ENCODE data around the gene KHSRP. TPM values are rescaled to one million over a fixed set of nuclear protein-coding genes. Genes with fewer than 3 reads are reported as not detected.

Gene KHSRP
- total RNA-seq, 1 donor from 2014 or later, result 136 TPM

DNA sequence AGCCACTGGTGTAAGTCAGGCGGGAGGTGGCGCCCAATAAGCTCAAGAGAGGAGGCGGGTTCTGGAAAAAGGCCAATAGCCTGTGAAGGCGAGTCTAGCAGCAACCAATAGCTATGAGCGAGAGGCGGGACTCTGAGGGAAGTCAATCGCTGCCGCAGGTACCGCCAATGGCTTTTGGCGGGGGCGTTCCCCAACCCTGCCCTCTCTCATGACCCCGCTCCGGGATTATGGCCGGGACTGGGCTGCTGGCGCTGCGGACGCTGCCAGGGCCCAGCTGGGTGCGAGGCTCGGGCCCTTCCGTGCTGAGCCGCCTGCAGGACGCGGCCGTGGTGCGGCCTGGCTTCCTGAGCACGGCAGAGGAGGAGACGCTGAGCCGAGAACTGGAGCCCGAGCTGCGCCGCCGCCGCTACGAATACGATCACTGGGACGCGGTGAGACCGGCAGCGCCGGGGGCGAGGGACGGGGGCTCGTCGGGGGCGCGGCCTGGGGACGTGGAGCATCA lies 52.0 kb downstream of the KHSRP start, which contains the start of gene ALKBH7:
TSS of gene ALKBH7 (plus strand) at position 201 of the 502 bp plus-strand sequence. CDS start at position 228, 27 bp downstream.
- Histone ChIP-seq H2AFZ (replicated peaks) (peak within 1 kb of the TSS; percentile 74), H3K4me3 (peak within 1 kb of the TSS; percentile 86), H3K4me1 (peaks cover 4% of the 10 kb centered on the region), H3K4me2 (peak within 1 kb of the TSS; percentile 68), H3K27me3 (no peaks in the 10 kb centered on the region), H3K9ac (peak within 1 kb of the TSS; percentile 62), H3K79me2 (ENCODE audit: low read depth) (peaks cover 10% of the 10 kb centered on the region), H3K9me3 (ENCODE audit: low read depth) (no peaks in the 10 kb centered on the region), H3F3A (ENCODE audit: low read depth) (peaks cover 24% of the 10 kb centered on the region), H3K36me3 (no peaks in the 10 kb centered on the region), H4K20me1 (ENCODE audit: low read depth) (peaks cover 7% of the 10 kb centered on the region), H3K27ac (peak within 1 kb of the TSS; percentile 96)
- H3K4me1 Mint-ChIP-seq, result peaks cover 9% of the 10 kb centered on the region
- peaks cover 8% of the 10 kb centered on the region for H3K36me3 Mint-ChIP-seq
- H3K27me3 Mint-ChIP-seq (ENCODE audit: insufficient read depth, low read depth), result peaks cover 15% of the 10 kb centered on the region
- DNase-seq (ENCODE audit: low spot score), result peak; percentile 99
- TF ChIP-seq EZH2phosphoT487 (IDR thresholded peaks at IDR 0.05), result no peak
- TF ChIP-seq EZH2 (IDR thresholded peaks at IDR 0.05), result no peak
- TF ChIP-seq, protein P1, sequence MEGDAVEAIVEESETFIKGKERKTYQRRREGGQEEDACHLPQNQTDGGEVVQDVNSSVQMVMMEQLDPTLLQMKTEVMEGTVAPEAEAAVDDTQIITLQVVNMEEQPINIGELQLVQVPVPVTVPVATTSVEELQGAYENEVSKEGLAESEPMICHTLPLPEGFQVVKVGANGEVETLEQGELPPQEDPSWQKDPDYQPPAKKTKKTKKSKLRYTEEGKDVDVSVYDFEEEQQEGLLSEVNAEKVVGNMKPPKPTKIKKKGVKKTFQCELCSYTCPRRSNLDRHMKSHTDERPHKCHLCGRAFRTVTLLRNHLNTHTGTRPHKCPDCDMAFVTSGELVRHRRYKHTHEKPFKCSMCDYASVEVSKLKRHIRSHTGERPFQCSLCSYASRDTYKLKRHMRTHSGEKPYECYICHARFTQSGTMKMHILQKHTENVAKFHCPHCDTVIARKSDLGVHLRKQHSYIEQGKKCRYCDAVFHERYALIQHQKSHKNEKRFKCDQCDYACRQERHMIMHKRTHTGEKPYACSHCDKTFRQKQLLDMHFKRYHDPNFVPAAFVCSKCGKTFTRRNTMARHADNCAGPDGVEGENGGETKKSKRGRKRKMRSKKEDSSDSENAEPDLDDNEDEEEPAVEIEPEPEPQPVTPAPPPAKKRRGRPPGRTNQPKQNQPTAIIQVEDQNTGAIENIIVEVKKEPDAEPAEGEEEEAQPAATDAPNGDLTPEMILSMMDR (IDR thresholded peaks at IDR 0.05), result no peak
- H3K9me3 Mint-ChIP-seq, result no peaks in the 10 kb centered on the region
- H3K4me3 Mint-ChIP-seq, result peak within 1 kb of the TSS; percentile 90
- peak within 1 kb of the TSS; percentile 95 for H3K27ac Mint-ChIP-seq

- Histone ChIP-seq H3K4me2 (no peak overlapping the region), H2AFZ (replicated peaks) (no peak overlapping the region), H3K9me3 (ENCODE audit: low read depth) (no peaks in the 10 kb centered on the region), H3K79me2 (ENCODE audit: low read depth) (peaks cover 6% of the 10 kb centered on the region), H3K36me3 (no peaks in the 10 kb centered on the region), H3K27ac (no peak overlapping the region), H3F3A (ENCODE audit: low read depth) (no peaks in the 10 kb centered on the region), H3K27me3 (no peaks in the 10 kb centered on the region), H3K4me3 (no peak overlapping the region), H3K4me1 (peaks cover 4% of the 10 kb centered on the region), H4K20me1 (ENCODE audit: low read depth) (no peaks in the 10 kb centered on the region), H3K9ac (no peak overlapping the region)
- H3K4me1 Mint-ChIP-seq, result peaks cover 10% of the 10 kb centered on the region
- H3K4me3 Mint-ChIP-seq, result no peak overlapping the region
- peaks cover 13% of the 10 kb centered on the region for H3K36me3 Mint-ChIP-seq
- no peak overlapping the region for H3K27ac Mint-ChIP-seq
- no peaks in the 10 kb centered on the region for H3K9me3 Mint-ChIP-seq
- H3K27me3 Mint-ChIP-seq (ENCODE audit: insufficient read depth, low read depth), result peaks cover 5% of the 10 kb centered on the region
- TF ChIP-seq, protein P1 (IDR thresholded peaks at IDR 0.05), result no peak
- TF ChIP-seq EZH2phosphoT487 (IDR thresholded peaks at IDR 0.05) (no peak), EZH2 (IDR thresholded peaks at IDR 0.05) (no peak)
- DNase-seq (ENCODE audit: low spot score), result no peak
Measured at GRCh38 chr19:6364353-6364752, 60.3 kb downstream of the KHSRP start.

Small RNAs within 50 kb of the gene (microRNA-seq; reads per million reads assigned to microRNA genes)
- 4.5 reads per million, percentile 23 among the genes with 10 or more reads in this experiment for gene MIR3940
- gene MIR6790, result not detected
- gene MIR6885, result 0.73 reads per million

Small RNAs within 50 kb of the gene (small RNA-seq; reads per million reads assigned to genes)
- not detected for gene MIR6790
- gene MIR6885, result not detected

Other genes with a start within 250 kb of the KHSRP start
- 5.6 and 21.0 TPM in 2 replicates for gene MLLT1, start 144.8 kb downstream of the KHSRP start, total RNA-seq (ENCODE audit: low replicate concordance)
- gene ACER1, start 91.2 kb downstream of the KHSRP start, total RNA-seq (ENCODE audit: low replicate concordance), result not detected in 2 replicates
- gene CLPP, start 63.3 kb downstream of the KHSRP start, total RNA-seq (ENCODE audit: low replicate concordance), result 28.0 and 73.6 TPM in 2 replicates
- gene ALKBH7, start 52.0 kb downstream of the KHSRP start, total RNA-seq (ENCODE audit: low replicate concordance), result 19.7 and 94.7 TPM in 2 replicates
- 0.92 and 2.7 TPM in 2 replicates for gene PSPN, start 48.9 kb downstream of the KHSRP start, total RNA-seq (ENCODE audit: low replicate concordance)
- 36.9 and 46.9 TPM in 2 replicates for gene GTF2F1, start 31.6 kb downstream of the KHSRP start, total RNA-seq (ENCODE audit: low replicate concordance)
- 0.46 TPM in 1 of 2 replicates, not detected in the other for gene SLC25A41, start 9.0 kb upstream of the KHSRP start, total RNA-seq (ENCODE audit: low replicate concordance)
- 16.0 and 57.2 TPM in 2 replicates for gene SLC25A23, start 35.0 kb upstream of the KHSRP start, total RNA-seq (ENCODE audit: low replicate concordance)
- gene CRB3, start 39.5 kb upstream of the KHSRP start, total RNA-seq (ENCODE audit: low replicate concordance), result 1.2 and 1.3 TPM in 2 replicates
- 0.19 TPM in 1 of 2 replicates, not detected in the other for gene DENND1C, start 57.0 kb upstream of the KHSRP start, total RNA-seq (ENCODE audit: low replicate concordance)
- gene TUBB4A, start 77.5 kb upstream of the KHSRP start, total RNA-seq (ENCODE audit: low replicate concordance), result 2.4 and 7.3 TPM in 2 replicates
- gene TNFSF9, start 106.2 kb upstream of the KHSRP start, total RNA-seq (ENCODE audit: low replicate concordance), result 0.28 and 1.7 TPM in 2 replicates
- gene CD70, start 166.3 kb upstream of the KHSRP start, total RNA-seq (ENCODE audit: low replicate concordance), result 1.2 TPM in 1 of 2 replicates, not detected in the other
- gene TNFSF14, start 245.3 kb upstream of the KHSRP start, total RNA-seq (ENCODE audit: low replicate concordance), result not detected in 2 replicates